ENCODE measurements around the gene OTULIN.

The OTULIN gene

GRCh38 chr5:14696851-14697250 is 32.3 kb downstream of the OTULIN start:
- no peak for DNase-seq (ENCODE audit: low read depth)

DNA sequence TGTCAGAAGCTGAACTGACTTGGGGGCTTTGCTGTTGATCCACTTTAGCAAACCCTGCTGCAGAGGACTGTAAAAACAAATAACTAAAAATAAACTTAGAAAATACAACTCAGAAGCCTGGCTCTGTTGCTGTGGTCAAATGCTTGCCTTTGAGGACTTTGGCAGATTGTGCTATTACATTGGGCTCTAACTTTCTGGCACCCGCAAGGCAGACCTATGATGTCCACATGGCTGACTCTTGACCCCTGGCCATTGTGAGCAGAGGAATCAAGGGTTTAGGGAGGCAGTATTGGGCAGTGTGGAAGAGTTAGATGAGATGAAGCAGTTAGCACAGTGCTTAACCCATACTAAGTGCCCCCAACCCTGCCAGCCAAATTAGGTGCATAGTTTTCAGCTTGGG is 34.0 kb downstream of the OTULIN start:
- no peak for DNase-seq (ENCODE audit: low read depth)

DNA sequence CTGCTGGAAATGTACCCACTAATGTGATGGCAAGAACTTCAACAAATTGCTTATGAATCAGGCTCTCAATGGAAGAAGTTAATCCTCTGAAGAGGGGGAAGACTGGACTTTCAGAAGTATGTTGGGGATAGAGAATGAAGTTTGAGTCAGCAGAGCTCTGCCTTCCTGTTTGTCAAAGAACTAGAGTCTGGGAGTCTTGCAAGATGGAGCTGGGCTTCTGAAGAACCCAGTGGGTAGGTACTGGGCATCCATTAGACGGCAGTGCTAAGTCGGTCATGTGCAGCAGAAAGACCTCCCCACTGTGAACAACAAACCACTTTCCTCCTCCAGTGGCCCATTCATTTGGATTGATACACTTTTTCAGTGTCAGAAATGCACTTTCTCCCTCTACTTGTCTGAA is 34.6 kb downstream of the OTULIN start:
- no peak for DNase-seq (ENCODE audit: low read depth)

DNA sequence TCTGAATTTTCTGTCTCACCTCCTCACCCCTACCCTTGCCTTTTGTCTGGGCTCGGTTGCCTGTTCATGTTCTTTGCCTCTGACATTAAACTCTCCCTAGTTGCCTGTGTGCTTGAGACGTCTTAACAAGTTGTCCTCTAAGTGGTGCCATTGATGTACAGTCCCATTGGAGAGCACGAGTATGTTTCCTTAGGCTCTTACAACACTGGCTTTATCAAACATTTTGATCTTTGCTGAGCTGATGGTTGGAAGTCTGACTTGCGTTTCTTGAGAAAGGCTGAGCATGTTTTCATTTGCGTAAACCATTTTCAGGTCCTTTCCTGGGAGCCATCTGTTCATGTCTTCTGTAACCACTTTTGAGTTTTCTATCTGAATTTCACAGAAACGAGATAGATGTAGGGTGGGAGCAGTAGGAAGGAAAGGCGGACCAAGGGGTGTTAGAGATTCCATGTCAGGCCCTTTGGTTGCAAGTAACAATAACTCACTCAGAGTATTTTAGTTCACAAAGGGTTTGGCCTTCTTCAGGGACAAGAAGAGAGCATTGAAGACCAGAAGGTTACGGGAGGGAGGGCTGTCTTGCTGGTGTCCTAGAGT is 35.4 kb downstream of the OTULIN start:
- no peak for DNase-seq (ENCODE audit: low read depth)

- no peak for DNase-seq (ENCODE audit: low read depth)
These were observed 36.2 kb downstream of the OTULIN start for GRCh38 chr5:14700478-14701436.

GRCh38 chr5:14701556-14701955 is 37.0 kb downstream of the OTULIN start:
- no peak for DNase-seq (ENCODE audit: low read depth)

GRCh38 chr5:14702238-14702839 is 37.8 kb downstream of the OTULIN start:
- DNase-seq (ENCODE audit: low read depth), result no peak

- no peak for DNase-seq (ENCODE audit: low read depth)
These were observed 41.0 kb downstream of the OTULIN start for GRCh38 chr5:14705556-14705955.

DNA sequence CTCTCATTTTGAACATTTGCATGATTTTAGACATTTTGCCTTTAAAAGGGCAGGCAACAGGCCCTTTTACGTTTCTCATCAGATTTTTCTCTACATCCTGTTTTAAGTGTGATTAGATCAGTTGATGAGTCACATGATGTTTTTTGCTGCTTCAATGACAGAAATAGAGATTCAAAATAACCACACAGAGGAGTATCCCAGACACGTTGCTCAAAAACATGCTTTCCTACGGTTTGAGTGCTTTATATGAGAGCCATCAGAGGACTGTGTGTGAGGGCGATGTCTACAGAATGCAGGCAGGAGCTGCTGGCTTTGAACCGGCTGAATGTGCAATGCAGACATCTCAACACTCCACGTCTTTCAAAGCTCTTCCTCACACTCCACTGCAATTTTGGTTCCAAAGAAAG is 42.1 kb downstream of the OTULIN start:
- DNase-seq (ENCODE audit: low read depth), result no peak

- DNase-seq (ENCODE audit: low read depth), result no peak
These were observed 43.4 kb downstream of the OTULIN start for GRCh38 chr5:14707811-14708390.

DNA sequence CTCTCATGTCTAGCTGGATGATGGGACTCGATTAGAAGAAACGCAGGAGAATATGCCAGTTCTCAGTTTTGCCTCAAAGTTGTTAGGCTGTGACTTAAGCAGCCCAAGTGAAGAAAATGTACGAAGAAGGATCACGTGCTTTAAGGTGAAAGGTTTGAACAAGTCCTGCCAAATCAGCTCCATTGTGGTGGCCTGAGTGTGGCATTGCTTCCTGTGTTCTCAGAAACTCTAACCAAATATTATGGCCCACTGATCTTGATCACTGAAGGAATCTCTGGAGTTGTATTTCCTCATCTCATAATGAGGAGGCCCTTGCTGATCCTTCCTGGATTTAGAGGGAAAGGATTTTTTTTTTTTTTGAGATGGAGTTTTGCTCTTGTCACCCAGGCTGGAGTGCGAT is 44.0 kb downstream of the OTULIN start:
- DNase-seq (ENCODE audit: low read depth), result no peak

DNA sequence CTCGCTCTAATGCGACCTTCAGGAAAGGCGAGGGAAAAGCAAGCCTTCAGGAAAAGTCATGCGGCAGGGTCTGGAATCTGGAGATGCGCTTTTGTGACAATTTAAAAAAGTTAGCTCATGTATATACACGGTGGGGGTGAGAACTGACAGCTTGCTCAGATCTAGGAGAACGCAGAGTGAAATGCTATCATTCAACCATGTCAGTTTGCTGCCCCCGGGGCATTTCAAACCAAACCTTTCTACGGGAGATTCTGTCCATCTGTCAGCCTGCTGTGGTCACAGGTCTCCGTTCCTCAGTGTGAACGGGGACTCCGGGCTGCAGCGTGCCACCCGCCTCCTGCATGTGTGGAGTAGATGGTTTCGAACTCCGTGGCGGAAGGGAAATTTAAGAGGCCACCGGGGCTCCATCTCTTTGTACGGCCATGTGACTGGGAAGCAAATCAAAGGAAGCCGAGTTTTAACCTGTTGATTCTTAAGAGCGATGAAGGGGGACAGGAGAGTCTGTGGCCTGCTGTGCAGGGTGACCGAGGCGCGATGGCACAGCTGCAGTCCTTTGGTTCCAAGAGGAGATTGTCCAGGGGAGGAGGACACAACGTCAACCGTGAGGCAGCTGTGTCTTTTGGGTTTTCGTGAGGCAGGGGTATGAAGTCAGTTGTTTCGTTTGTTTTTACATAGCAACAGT is 45.9 kb downstream of the OTULIN start:
- no peak for DNase-seq (ENCODE audit: low read depth)

DNA sequence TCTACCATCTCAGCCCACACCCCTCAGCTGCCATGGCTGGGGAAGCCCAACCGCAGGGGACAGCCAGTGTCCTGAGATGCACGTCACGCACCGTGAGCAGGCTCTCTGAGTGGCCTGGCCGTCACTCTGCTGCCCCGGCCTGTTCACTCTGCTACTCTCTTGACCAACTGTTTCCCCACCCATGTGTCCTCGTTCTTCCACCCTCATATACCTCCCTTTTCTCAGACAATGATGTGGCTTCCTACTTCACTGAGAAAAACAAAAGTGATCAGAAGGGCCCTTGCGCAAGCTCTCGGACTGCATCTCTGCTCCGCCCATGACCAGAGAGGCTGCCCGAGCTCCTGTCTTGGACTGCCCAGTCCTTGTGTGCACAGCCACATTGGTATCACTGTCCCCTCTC is 47.6 kb downstream of the OTULIN start:
- no peak for DNase-seq (ENCODE audit: low read depth)

DNA sequence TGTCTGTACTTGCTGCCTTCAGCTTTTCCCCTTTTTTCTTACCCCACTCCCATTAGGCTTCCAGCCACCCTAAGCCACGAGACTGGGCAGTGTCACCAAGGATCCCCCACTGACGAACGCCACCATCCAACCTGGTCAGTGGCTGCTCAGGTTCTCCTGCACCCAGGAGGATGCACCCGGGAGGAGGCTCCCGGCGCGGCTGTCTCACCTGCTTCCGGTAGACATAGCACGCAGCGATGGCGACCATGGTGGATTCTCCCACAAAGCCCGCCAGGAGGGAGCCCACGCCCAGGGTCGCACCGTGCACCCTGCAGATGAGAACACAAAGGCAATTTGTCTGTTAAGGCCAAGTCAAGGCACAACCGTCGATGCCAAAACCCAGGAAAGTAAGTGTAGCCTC is 48.1 kb downstream of the OTULIN start:
- no peak for DNase-seq (ENCODE audit: low read depth)

- DNase-seq (ENCODE audit: low read depth), result no peak
These were observed 49.2 kb downstream of the OTULIN start for GRCh38 chr5:14713476-14714390.

DNA sequence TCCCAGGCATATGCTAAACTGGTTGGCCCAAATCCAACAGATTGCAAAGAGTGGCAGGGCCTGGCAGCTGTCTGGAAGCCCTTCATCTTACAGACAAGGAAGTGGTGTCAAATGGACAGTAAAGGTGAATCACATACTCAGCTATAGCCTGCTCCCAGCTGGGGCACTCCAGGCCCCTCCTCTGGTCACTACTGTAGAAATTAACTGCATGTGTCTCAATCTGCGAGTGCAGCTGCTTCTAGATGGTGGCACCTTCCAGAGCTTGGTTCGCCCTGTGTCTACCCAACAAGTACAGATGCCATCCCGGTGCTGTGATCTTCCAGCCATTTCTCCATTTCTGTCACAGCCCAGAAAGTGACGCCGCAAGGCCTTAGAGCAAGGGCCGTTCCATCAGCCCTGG is 50.2 kb downstream of the OTULIN start:
- no peak for DNase-seq (ENCODE audit: low read depth)

- no peak for DNase-seq (ENCODE audit: low read depth)
These were observed 51.0 kb downstream of the OTULIN start for GRCh38 chr5:14715481-14715880.

GRCh38 chr5:14716755-14717752 is 52.5 kb downstream of the OTULIN start:
- DNase-seq (ENCODE audit: low read depth), result no peak

- no peak for DNase-seq (ENCODE audit: low read depth)
These were observed 54.3 kb downstream of the OTULIN start for GRCh38 chr5:14718778-14719177.
